HepG2 (cell line): ENCODE results near the gene RARG. TPM values are rescaled to one million over a fixed set of nuclear protein-coding genes. Genes with fewer than 3 reads are reported as not detected.

ENCODE experiments used
- ADNP ChIP-seq: sonication (generic); formaldehyde crosslinking; IDR thresholded peaks from 2 replicates; pipeline ENCODE4 v1.4.0; 2020; ENCODE audit warnings: missing genetic modification reagents
- DZIP1 ChIP-seq: sonication (generic); formaldehyde crosslinking; IDR thresholded peaks from 2 replicates; pipeline ENCODE4 v1.5.0; 2020; ENCODE audit warnings: mild to moderate bottlenecking, missing genetic modification reagents
- ETV5 ChIP-seq: IDR thresholded peaks from 2 replicates; pipeline ENCODE4 v1.6.1; 2018; ENCODE audit warnings: missing biosample characterization, missing genetic modification reagents, inconsistent platforms, borderline replicate concordance
- HNRNPUL1 ChIP-seq: fragments of 200-400 bp; formaldehyde crosslinking; IDR thresholded peaks from 2 replicates; pipeline ENCODE4 v1.6.1; 2017; ENCODE audit warnings: low read depth, mild to moderate bottlenecking, low read length, moderate library complexity
- JUND ChIP-seq: sonication (generic); formaldehyde crosslinking; IDR thresholded peaks from 2 replicates; pipeline ENCODE4 v1.8.0; 2022; ENCODE audit warnings: mild to moderate bottlenecking, missing genetic modification reagents
- PAF1 ChIP-seq: IDR thresholded peaks from 2 replicates; pipeline ENCODE4 v1.6.1; 2016; ENCODE audit warnings: missing genetic modification reagents, missing compliant biosample characterization
- PRDM4 ChIP-seq: sonication (generic); formaldehyde crosslinking; IDR thresholded peaks from 2 replicates; pipeline ENCODE4 v1.9.0; 2021; ENCODE audit warnings: missing genetic modification reagents, borderline replicate concordance
- SRSF9 ChIP-seq: fragments of 200-400 bp; formaldehyde crosslinking; IDR thresholded peaks from 2 replicates; pipeline ENCODE4 v1.6.1; 2018; ENCODE audit warnings: borderline replicate concordance, mild to moderate bottlenecking, low read depth, low read length; ENCODE audit not compliant: insufficient read depth, poor library complexity, severe bottlenecking
- TGIF2 ChIP-seq: IDR thresholded peaks from 2 replicates; pipeline ENCODE4 v1.6.1; 2016; ENCODE audit warnings: control low read depth, missing compliant biosample characterization
- ZNF20 ChIP-seq: sonication (generic); formaldehyde crosslinking; IDR thresholded peaks from 2 replicates; pipeline ENCODE4 v1.4.0; 2020; ENCODE audit warnings: mild to moderate bottlenecking, moderate library complexity, missing genetic modification reagents
- ZNF282 ChIP-seq: fragments of 450-650 bp; IDR thresholded peaks from 2 replicates; pipeline ENCODE4 v1.6.1; 2018; ENCODE audit not compliant: partially characterized antibody
- ZNF567 ChIP-seq: sonication (generic); formaldehyde crosslinking; IDR thresholded peaks from 2 replicates; pipeline ENCODE4 v1.8.1; 2023; ENCODE audit warnings: mild to moderate bottlenecking, missing genetic modification reagents, borderline replicate concordance
- ZNF709 ChIP-seq: sonication (generic); formaldehyde crosslinking; IDR thresholded peaks from 2 replicates; pipeline ENCODE4 v1.5.0; 2020; ENCODE audit warnings: mild to moderate bottlenecking, missing genetic modification reagents
- ZNF777 ChIP-seq: sonication (generic); formaldehyde crosslinking; IDR thresholded peaks from 2 replicates; pipeline ENCODE4 v1.4.0; 2020; ENCODE audit warnings: missing genetic modification reagents
- polyA plus RNA-seq, 8 experiments: library from polyadenylated mRNA; depleted of rRNA in 3 of 8; stranded (reverse) in 7 of 8; unstranded in 1 of 8; fragments of >200 nt; fragmentation: Illumina TruSeq in 4 of 8; extraction: Trizol in 4 of 8; gene quantifications; 2 replicates each; pipeline versions ENCODE4 v1.2.1 to v1.2.3, GENCODE V29; 2011 to 2016; ENCODE audit warnings: low read depth in 4 of 8, missing spikeins in 1 of 8, mixed read lengths in 1 of 8; ENCODE audit not compliant: insufficient read depth in 1 of 8
- total RNA-seq, 5 experiments: library from RNA; depleted of rRNA; stranded (reverse); fragments of >200 nt; fragmentation: Illumina TruSeq; extraction: Trizol; gene quantifications; 2 replicates each; pipeline ENCODE4 v1.2.3, GENCODE V29; 2016; ENCODE audit warnings: low read depth in 1 of 5
- TF ChIP-seq, protein P1 (sequence below): sonication (generic); formaldehyde crosslinking; IDR thresholded peaks from 2 replicates; pipeline ENCODE4 v1.4.0; 2020; ENCODE audit warnings: low read depth, mild to moderate bottlenecking, missing genetic modification reagents
- TF ChIP-seq, protein P2 (sequence below): sonication (generic); formaldehyde crosslinking; IDR thresholded peaks from 2 replicates; pipeline ENCODE4 v1.4.0; 2020; ENCODE audit warnings: missing genetic modification reagents, mild to moderate bottlenecking, borderline replicate concordance

RARG gene
- total and polyA plus RNA-seq, 2 of the 13 experiments (the other 11 are each of a cell fraction or from before 2014, with no cell fraction given) = 0.77 to 1.5 TPM

GRCh38 chr12:53251477-53252348, 19.7 kb upstream of the RARG start (continued):
- no peak for TF ChIP-seq PAF1 (CRISPR knock-in tag)
- no peak for TF ChIP-seq PRDM4 (CRISPR knock-in tag)
- no peak for TF ChIP-seq SRSF9
- TF ChIP-seq, protein P1, sequence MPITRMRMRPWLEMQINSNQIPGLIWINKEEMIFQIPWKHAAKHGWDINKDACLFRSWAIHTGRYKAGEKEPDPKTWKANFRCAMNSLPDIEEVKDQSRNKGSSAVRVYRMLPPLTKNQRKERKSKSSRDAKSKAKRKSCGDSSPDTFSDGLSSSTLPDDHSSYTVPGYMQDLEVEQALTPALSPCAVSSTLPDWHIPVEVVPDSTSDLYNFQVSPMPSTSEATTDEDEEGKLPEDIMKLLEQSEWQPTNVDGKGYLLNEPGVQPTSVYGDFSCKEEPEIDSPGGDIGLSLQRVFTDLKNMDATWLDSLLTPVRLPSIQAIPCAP (CRISPR knock-in tag) = no peak
- TF ChIP-seq, protein P2, sequence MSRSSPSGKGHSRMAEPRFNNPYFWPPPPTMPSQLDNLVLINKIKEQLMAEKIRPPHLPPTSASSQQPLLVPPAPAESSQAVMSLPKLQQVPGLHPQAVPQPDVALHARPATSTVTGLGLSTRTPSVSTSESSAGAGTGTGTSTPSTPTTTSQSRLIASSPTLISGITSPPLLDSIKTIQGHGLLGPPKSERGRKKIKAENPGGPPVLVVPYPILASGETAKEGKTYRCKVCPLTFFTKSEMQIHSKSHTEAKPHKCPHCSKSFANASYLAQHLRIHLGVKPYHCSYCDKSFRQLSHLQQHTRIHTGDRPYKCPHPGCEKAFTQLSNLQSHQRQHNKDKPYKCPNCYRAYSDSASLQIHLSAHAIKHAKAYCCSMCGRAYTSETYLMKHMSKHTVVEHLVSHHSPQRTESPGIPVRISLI (CRISPR knock-in tag) = no peak
- no peak for TF ChIP-seq ZNF567 (CRISPR knock-in tag)
- TF ChIP-seq JUND (CRISPR knock-in tag) = no peak
- no peak for TF ChIP-seq ZNF709 (CRISPR knock-in tag)
- TF ChIP-seq DZIP1 (CRISPR knock-in tag) = no peak
- peak; percentile 92 for TF ChIP-seq TGIF2 (CRISPR knock-in tag)
- TF ChIP-seq ETV5 (CRISPR knock-in tag) = peak; percentile 82
- TF ChIP-seq ZNF777 = no peak
- no peak for TF ChIP-seq ZNF20
- TF ChIP-seq ADNP (CRISPR knock-in tag) = no peak
- TF ChIP-seq ZNF282 = no peak
- no peak for TF ChIP-seq HNRNPUL1
